Measurements from ENCODE around the gene VPS51.

DNA sequence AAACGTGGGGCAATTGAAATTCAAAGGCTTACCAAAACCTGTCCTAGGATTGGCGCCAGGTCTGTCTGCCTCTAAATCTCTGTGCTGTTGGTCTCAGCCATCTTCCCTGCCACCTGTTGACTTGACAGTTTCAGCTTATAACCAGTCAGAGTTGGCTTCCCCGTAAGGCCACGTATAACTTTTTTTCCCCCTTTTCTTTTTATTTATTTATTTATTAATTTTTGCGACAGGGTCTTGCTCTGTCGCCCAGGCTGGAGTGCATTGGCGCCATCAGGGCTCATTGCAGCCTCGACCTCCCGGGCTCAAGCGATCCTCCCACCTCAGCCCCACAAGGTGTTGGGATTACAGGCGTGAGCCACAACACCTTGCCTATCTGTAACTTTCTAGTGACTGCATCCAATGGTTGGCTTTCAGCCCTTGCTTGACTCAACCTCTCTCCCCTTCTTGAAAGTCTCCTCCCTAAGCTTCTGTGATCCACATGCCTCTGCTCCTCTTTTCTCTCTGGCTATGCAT, 39.7 kb downstream of the VPS51 start:
- TF ChIP-seq, protein P1, sequence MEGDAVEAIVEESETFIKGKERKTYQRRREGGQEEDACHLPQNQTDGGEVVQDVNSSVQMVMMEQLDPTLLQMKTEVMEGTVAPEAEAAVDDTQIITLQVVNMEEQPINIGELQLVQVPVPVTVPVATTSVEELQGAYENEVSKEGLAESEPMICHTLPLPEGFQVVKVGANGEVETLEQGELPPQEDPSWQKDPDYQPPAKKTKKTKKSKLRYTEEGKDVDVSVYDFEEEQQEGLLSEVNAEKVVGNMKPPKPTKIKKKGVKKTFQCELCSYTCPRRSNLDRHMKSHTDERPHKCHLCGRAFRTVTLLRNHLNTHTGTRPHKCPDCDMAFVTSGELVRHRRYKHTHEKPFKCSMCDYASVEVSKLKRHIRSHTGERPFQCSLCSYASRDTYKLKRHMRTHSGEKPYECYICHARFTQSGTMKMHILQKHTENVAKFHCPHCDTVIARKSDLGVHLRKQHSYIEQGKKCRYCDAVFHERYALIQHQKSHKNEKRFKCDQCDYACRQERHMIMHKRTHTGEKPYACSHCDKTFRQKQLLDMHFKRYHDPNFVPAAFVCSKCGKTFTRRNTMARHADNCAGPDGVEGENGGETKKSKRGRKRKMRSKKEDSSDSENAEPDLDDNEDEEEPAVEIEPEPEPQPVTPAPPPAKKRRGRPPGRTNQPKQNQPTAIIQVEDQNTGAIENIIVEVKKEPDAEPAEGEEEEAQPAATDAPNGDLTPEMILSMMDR (IDR thresholded peaks at IDR 0.05), result no peak
- TF ChIP-seq EP300 (IDR thresholded peaks at IDR 0.05) (no peak), POLR2A (IDR thresholded peaks at IDR 0.05) (no peak)

All from tibial nerve (tissue), 4 donors.